K562 (cell line): ENCODE measurements around the gene NAP1L4. TPM values are rescaled to one million over a fixed set of nuclear protein-coding genes. Genes with fewer than 3 reads are reported as not detected.

Experiments
- CEBPB ChIP-seq: fragments of 450-650 bp; IDR thresholded peaks from 2 replicates; pipeline ENCODE4 v1.6.1; 2016; ENCODE audit warnings: missing genetic modification characterization, missing compliant biosample characterization
- FOXP4 ChIP-seq: sonication (generic); formaldehyde crosslinking; IDR thresholded peaks from 2 replicates; pipeline ENCODE4 v1.8.0; 2022; ENCODE audit warnings: mild to moderate bottlenecking, missing genetic modification reagents, borderline replicate concordance
- GTF3C2 ChIP-seq: IDR thresholded peaks from 3 replicates; pipeline ENCODE4 v1.6.1; 2011; ENCODE audit warnings: borderline replicate concordance, mild to moderate bottlenecking, moderate library complexity; ENCODE audit not compliant: insufficient read length; ENCODE audit errors: extremely low read depth
- NBN ChIP-seq: fragments of 450-650 bp; IDR thresholded peaks from 2 replicates; pipeline ENCODE4 v1.6.1; 2016; ENCODE audit warnings: low read depth, mild to moderate bottlenecking
- POLR2A ChIP-seq: fragments of 450-650 bp; conservative IDR thresholded peaks from 2 replicates; pipeline ENCODE4 v1.6.1; 2016
- RBM15 ChIP-seq: fragments of 200-400 bp; formaldehyde crosslinking; IDR thresholded peaks from 2 replicates; pipeline ENCODE4 v1.6.1; 2018; ENCODE audit warnings: mild to moderate bottlenecking, low read length, moderate library complexity; ENCODE audit not compliant: insufficient read depth
- TEAD4 ChIP-seq, 2 experiments: sonication (generic) in 1 of 2; formaldehyde crosslinking in 1 of 2; IDR thresholded peaks; 2 replicates each; pipeline versions ENCODE4 v1.6.1 to v1.8.0; 2012 to 2022; ENCODE audit warnings: borderline replicate concordance in 1 of 2, inconsistent platforms in 1 of 2, low read length in 1 of 2, mild to moderate bottlenecking in 1 of 2, missing genetic modification reagents in 1 of 2
- XRCC3 ChIP-seq: fragments of 450-650 bp; IDR thresholded peaks from 2 replicates; pipeline ENCODE4 v1.6.1; 2017; ENCODE audit warnings: mild to moderate bottlenecking, moderate library complexity
- ZNF24 ChIP-seq: fragments of 450-650 bp; IDR thresholded peaks from 2 replicates; pipeline ENCODE4 v1.6.1; 2016
- ZNF407 ChIP-seq: fragments of 450-650 bp; IDR thresholded peaks from 2 replicates; pipeline ENCODE4 v1.6.1; 2016; ENCODE audit warnings: low read depth
- polyA plus RNA-seq, 8 experiments: library from polyadenylated mRNA; depleted of rRNA in 4 of 8; stranded (reverse) in 5 of 8; unstranded in 3 of 8; fragments of >200 nt; fragmentation: Nextera tagmentation in 2 of 8; fragmentation: Illumina TruSeq in 1 of 8; extraction: Ambion mirVana in 2 of 8; extraction: Trizol in 1 of 8; gene quantifications; 2 replicates each; pipeline versions ENCODE4 v1.2.1 to v1.2.3, GENCODE V29; 2011 to 2014; ENCODE audit warnings: inconsistent platforms in 1 of 8, missing spikeins in 1 of 8
- total RNA-seq, 7 experiments: library from RNA; depleted of rRNA in 6 of 7; stranded (reverse); fragments of >200 nt in 6 of 7; fragmentation: Illumina TruSeq in 2 of 7; extraction: Trizol in 2 of 7; gene quantifications; 2 replicates each; pipeline versions ENCODE4 v1.2.1 to v1.2.3, GENCODE V29; 2011 to 2021; ENCODE audit warnings: low replicate concordance in 1 of 7

The NAP1L4 gene
- total and polyA plus RNA-seq, 9 of the 15 experiments (the other 6 are each of a cell fraction or from before 2014, with no cell fraction given) = 34.1 to 237 (median 179) TPM

- TF ChIP-seq GTF3C2 (no peak), NBN (no peak), CEBPB (tag) (no peak), FOXP4 (CRISPR knock-in tag) (no peak), ZNF407 (no peak), XRCC3 (no peak), ZNF24 (no peak), RBM15 (no peak), POLR2A (no peak), TEAD4 (IDR thresholded peaks at IDR 0.05; ENCODE audit: low read length) (no peak), TEAD4 (CRISPR knock-in tag; IDR thresholded peaks at IDR 0.05; ENCODE audit: borderline replicate concordance) (no peak)
Measured at GRCh38 chr11:3028813-3029212, 36.7 kb upstream of the NAP1L4 start (continued).
